Pulmonary artery endothelial cell (primary cell): ENCODE data around the gene ACACA. TPM values are rescaled to one million over a fixed set of nuclear protein-coding genes. Genes with fewer than 3 reads are reported as not detected.
"Not testable (repeated sequence)": the region's sequence is repeated elsewhere in the genome, so short reads cannot be mapped to it uniquely, and the experiment has no call there.

Experiments
- DNase-seq: peaks from one replicate; pipeline ENCODE4 v3.0.0-alpha.2; 2011; ENCODE audit warnings: low read depth, low spot score
- total RNA-seq: library from RNA; depleted of rRNA; stranded (reverse); fragments of >200 nt; gene quantifications from 2 replicates; pipeline ENCODE4 v1.2.3, GENCODE V29; 2014

The ACACA gene
- total RNA-seq, 1 donor from 2014 or later = 57.0 TPM

GRCh38 chr17:37177254-37177870, 229.3 kb downstream of the ACACA start:
- DNase-seq = no peak

DNA sequence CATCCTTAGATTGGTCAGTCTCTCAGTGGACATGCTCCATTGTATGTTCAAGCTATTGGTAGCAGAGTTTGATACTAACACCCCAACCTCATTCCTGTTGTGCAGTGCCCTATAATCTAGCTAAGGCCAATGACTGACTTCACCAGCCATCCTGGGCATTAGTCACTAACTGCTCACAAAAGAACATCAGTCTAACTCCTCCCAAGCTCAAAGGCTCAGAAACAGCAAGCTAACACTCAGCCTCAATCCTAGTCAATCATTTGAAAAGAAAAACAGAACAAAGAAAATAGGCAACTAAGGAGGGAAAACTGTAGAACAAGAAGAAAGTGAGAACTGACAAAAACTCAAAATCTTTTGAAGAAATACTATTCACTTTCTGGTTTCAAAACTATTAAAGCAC, 229.9 kb downstream of the ACACA start:
- no peak for DNase-seq

DNA sequence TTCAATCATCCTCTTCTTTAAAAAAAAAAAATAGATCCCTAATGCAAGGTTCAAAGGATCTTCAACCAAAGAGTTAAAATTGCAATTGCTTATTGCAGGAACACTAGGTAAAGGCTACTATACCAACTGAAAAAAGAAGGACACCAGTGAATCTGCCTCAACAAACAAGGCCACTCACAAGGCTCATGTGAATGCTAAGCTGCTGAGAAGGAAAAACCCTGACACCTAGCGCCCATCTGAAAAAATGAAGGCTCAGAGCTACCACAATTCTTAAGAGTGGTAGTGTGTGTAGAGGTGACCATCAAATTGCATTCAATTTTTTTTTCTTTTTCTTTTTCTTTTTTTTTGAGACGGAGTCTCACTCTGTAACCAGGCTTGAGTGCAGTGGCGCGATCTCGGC, 232.4 kb downstream of the ACACA start:
- DNase-seq = no peak

GRCh38 chr17:37170881-37171425, 235.7 kb downstream of the ACACA start:
- no peak for DNase-seq

DNA sequence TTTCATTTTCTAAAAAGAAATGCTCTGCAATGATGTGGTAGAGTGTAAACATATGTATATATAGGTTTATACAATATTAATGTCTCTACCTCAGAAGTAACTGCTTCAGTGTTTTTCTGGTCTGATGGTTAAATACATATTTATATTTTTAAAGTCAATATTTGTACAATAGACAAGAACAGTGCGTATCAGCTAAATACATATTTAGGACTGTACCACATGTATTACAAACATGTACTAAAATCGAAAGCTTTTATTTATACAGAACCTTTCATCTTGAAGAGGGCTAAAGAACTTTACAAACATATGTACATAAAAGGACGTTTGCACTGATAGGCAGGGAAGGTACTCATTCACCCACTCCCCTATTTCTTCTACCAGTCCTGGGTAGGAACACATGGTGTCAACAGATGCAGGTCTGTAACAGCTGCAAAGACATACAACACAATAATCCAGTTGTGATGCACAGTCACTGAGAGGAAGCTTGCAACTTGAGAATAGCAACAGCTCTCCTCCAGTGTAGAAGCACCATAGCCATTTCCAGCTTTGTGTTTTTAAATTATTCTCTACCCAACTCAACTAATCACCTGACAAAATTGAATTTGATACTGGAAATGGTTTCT, 237.8 kb downstream of the ACACA start:
- no peak for DNase-seq

GRCh38 chr17:37167756-37168155, 238.9 kb downstream of the ACACA start:
- no peak for DNase-seq

- DNase-seq = no peak
Measured at GRCh38 chr17:37164057-37164456, 242.6 kb downstream of the ACACA start.

- no peak for DNase-seq
Measured at GRCh38 chr17:37162800-37163199, 243.8 kb downstream of the ACACA start.

- DNase-seq = peak; percentile 20
Measured at GRCh38 chr17:37160944-37161343, 245.7 kb downstream of the ACACA start.

GRCh38 chr17:37158290-37158689, 248.3 kb downstream of the ACACA start:
- DNase-seq = no peak

GRCh38 chr17:37148156-37148555, 258.5 kb downstream of the ACACA start:
- no peak for DNase-seq

DNA sequence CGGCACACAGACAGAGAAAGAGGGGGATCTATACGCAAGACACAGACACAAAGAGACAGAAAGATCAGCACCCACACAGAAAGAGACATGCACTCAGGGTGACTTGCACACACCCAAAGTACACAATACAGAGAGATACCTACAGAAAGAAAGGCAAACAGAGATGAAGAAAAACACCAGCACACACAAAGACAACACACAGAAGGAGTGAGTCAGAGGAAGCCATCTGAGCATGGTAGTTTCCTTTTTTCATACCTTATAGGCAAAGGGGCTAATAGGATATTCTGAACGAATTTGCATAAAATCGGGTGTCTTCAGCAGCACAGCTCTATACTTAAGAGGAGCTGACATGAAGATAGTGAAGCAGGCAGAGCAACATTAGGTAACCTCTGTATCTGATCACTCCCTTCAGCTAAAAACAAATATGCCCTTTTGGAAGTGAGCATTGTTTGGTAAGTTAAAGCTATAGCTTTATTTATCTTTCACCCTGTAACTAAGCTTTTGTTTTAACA, 259.3 kb downstream of the ACACA start:
- DNase-seq = peak; percentile 32

GRCh38 chr17:37146086-37147064, 260.3 kb downstream of the ACACA start:
- DNase-seq = no peak

GRCh38 chr17:37144075-37144701, 262.4 kb downstream of the ACACA start:
- no peak for DNase-seq

DNA sequence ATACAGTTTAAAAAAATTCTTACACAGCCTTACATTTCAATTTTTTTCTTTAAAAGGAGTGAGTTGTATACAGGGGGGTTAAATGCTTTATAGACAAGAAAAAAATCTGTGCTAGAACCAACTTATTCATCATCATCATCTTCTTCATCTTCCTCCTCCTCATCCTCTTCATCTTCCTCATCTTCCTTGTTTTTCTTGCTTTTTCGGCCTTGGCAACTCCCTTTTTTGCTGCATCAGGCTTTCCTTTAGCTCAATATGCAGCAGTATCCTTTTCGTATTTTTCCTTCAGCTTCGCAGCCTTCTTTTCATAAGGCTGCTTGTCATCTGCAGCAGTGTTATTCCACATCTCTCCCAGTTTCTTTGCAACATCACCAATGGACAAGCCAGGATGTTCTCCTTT, 263.1 kb downstream of the ACACA start:
- DNase-seq = not testable (repeated sequence)

DNA sequence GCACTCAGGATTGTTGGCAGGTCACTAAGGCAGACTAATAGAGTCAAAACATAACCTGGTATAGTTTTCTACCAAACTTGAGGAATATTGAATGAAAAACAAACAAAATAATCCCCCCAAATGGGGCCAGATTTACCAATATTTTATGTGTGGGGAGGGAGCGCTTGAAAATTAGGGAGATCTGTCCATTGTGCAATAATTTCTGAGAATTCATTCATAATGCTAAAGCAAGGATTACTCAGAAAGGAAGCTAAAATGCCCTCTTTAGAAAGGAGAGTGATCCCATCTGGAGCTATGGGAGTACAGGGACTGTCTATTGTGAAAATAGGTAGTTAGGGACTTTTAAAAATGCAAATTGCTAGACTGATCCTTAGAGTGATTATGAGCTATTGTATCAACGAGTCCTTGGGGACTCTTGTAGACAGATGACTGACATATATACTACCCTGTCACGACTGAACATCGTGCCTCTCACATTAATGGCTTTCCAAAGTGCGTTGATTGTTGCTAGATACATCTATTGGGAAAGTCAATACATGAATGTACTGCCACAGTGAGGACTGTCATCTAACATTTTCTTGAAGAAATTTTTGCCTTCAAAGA, 264.2 kb downstream of the ACACA start:
- no peak for DNase-seq

DNA sequence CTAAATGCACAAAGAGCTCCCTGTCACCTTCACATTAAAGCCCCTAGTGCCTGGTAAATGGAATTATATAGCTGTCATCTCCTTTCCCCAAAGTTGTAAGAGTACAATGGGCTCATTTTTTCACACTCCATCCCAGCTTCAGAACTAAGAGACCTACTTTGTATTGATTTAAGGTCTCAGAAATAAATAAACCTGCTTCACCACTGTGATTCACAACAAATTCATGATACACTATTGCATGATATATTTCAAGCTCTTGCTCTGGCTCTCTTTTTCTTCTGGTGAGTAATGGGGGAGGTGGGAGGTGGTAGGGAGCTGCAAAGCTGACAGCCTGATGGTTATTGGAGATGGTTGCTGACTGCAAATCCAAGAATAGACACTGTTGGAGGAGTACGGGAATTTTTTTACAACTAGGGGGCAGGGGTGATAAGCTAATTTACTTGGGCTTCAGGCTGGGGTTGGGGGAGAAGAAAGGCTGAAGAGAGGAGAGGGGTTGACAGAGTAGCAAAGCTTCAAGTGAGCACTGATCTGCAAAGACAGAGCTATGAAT, 268.0 kb downstream of the ACACA start:
- no peak for DNase-seq

DNA sequence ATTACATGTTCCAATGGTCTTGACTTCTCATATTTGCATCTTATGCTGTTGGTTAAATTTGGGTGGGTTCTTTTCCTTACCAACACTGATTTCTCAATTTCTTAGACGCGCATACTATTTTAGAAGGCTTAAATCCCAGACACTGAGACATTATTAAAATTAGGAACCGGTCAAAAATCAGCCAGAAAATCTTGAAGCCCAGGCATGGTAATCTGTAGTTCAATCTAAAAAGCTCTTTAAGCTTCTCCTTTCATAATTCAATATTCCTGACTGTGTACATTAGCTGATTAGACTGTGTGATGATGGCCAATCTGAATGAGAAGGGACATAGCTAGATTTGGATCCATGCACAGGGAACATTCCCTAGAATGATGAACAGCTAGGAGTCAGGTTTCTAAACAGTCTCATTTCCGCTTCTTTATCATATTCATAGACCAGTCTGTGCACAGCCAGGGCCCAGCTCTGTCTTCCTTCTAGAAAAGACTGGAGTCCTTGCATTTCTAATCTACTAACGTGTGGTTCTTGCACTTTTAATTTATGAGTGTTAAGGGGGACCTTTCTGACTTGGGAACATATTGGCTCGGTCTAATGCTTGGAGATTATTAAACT, 268.6 kb downstream of the ACACA start:
- no peak for DNase-seq

- no peak for DNase-seq
Measured at GRCh38 chr17:37137070-37137610, 269.5 kb downstream of the ACACA start.

DNA sequence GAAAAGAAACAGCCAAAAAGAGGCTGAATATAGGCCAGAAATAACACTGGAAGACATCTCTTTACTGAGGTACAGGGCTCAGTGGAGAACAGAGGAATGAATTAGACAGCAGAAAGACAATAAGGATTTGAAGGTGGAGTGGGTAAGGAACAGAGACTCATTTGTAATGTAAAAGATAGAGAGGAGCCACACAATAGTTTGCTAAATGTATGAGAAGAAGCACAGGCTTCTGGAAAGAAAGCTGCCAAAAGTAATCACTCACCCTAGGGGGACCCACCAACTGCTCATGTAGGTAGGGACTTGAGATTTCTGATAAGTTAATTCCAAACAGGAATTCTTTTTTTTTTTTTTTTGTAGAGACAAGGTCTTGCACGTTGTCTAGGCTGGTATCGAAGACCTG, 271.1 kb downstream of the ACACA start:
- DNase-seq = no peak
